ENCODE measurements around the gene TBC1D20.

DNA sequence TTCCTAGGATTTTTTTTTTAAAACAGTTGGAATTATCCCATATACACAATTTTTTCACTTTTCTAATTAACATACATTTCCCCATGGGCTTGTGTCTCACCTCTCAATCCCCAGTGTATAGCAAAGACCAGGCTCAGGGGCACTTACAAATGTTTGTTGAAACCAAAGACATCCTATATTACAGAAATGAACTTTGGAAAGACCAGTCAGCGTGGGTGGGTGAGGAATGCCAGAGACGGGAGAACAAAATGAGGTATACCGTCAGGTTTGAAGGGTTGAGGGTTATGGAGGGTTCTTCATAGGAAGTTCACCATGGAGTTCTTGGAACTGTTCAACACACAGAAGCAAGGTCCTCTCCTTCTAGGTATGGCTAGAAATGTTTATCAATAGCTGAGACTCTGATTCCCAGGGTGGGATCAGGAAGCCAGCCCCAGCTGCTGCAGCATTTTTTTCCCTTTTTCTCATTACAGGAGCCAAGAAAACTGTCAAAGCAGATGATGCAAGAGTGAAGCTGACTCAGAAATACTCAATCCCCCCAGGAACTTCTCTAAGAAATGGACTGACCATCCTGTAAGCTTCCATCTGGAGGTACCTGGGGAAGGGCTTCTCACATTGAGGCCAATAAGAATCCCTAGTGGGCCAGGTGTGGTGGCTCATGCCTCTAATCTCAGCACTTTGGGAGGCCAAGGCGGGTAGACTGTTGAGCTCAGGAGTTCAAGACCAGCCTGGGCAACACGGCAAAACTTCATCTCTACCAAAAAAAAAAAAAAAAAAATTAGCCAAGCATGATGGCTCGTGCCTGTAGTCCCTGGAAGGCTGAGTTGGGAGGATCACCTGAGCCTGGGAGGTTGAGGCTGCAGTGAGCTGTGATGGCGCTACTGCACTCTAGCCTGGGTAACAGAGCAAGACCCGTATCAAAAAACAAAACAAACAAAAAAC lies 15.9 kb upstream of the TBC1D20 start:
- TF ChIP-seq CTCF (IDR thresholded peaks at IDR 0.05) (no peak), POLR2A (IDR thresholded peaks at IDR 0.05) (no peak)
